Measurements from ENCODE around the gene LRMDA.
"Not testable (repeated sequence)": the region's sequence is repeated elsewhere in the genome, so short reads cannot be mapped to it uniquely, and the experiment has no call there.

The LRMDA gene

GRCh38 chr10:75592791-75593643 is 161.6 kb downstream of the LRMDA start:
- no peak for DNase-seq

- DNase-seq = no peak
These were observed 162.5 kb downstream of the LRMDA start for GRCh38 chr10:75593692-75594556.

DNA sequence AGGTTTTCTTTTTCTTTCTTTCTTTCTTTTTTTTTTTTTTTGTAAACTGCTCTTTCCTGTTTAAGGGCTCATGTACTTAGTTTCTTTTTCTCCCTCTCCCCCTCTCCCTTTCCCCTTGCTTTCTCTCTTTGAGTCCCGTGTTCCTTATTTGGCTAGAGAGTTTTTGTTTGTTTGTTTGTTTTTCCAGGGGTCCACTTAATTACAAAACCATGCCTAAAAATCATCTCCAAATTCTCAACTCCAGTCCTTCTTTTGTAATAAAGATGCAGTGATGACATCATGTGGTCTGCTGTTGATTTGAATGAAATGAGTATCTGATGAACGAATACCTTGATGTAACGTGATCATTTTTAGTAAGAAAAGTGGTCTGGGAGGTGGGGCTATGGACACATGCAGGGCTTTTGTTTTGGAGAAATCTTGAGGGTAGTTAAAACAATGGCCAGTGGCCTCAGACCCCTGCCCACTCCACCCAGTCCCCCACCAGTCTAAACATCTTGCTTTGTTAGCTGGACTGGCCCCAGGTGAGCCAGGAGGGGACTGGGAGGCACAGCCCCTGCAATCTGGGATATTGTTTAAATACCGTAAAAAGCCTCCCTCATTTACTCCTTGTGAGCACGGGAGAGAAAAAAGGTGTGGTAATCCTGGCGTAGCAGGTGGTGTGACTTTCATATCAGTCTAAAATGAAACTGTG is 165.7 kb downstream of the LRMDA start:
- no peak for DNase-seq

DNA sequence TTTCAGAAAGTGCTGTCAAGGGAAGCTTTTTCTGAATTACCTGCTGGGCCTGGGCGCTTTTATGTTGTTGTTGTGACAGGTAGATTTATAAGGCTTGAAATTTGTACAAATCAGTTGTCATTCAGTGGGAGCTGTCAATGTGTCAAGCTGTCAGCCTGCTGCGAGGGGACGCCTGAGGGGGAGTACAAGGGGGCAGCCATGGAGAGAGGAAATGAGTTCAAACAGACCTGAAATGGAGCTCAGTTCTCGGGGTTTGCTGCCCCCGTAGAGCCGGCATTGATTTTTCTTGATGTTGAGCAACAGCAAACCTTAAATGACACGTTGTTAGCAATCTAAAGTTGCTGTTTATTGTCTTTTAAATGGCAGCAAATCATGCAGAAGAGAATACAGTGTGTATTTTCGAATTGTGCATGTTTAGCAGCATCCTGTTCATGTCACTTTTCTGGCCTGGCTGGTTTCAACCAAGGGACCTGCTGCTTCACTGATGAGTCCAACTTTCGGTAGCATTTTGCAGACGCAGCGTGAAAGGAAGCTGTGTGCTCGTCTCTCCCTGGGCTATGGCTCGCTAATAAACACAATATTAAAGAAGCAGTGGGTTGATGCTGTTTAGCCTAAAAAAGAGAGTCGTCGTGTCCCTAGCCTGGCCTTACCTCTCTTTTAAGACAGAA is 166.5 kb downstream of the LRMDA start:
- DNase-seq = no peak

DNA sequence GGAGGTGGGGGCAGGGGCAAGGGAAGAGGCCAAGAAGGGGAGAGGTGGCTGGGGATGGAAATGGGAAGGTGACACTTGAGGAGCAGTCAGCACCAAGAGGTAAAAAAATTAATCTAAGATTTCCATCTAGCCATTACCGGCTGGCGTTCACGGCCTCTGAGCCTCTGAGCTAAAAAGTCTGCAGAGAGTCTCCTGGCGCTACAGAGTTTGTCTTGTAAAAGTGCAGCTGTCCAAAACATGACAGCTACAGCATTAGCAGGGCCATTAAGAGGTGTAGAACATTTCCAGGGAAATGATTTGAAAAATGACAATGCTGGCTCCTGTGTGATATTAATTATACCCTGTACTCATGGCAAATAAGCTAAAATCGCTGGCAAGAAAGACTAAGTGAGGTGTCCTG is 167.6 kb downstream of the LRMDA start:
- DNase-seq = no peak

- DNase-seq = no peak
These were observed 168.6 kb downstream of the LRMDA start for GRCh38 chr10:75599875-75600648.

DNA sequence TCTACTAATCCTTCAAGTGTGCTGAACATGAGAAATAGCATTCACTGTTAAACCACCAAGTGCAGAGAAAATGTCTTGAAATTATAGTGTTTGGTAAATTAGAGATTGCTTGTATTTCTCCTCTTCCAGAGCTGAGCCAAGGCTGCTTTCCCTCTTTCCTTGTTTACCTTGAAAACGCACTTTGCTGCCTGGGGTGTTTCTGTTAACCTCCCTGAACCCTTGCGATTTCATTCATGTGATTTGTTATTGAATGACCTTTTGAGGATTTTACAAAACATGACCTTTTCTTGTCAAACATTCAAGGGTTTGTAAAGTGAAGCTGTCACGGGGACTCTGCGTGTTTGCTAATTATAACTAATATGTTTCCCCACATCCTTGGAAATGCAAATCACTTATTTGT is 169.4 kb downstream of the LRMDA start:
- DNase-seq = no peak

GRCh38 chr10:75602341-75602740 is 170.9 kb downstream of the LRMDA start:
- DNase-seq = no peak

DNA sequence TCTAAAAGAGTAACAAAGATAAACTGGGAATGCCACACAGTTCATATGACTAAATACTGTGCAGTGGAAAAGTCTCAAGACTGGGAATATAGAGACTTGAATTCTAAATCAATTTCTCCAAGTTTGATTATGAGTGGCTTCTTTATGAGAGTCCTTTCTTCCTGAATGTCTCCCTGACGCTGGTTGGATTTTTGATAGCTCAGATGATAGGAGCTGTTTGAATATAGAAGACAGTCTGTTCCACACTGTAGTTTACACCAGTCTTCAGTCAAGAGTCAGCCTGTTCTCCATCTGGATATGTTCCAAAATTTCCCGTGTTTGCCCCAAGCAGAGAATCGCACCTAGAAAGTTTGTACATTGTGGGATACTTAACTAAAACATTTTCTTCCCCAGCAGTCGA is 173.7 kb downstream of the LRMDA start:
- DNase-seq = no peak

- DNase-seq = not testable (repeated sequence)
These were observed 174.4 kb downstream of the LRMDA start for GRCh38 chr10:75605795-75606194.

- DNase-seq = no peak
These were observed 174.9 kb downstream of the LRMDA start for GRCh38 chr10:75606203-75606779.

- no peak for DNase-seq
These were observed 176.2 kb downstream of the LRMDA start for GRCh38 chr10:75607576-75607975.

- DNase-seq = no peak
These were observed 178.8 kb downstream of the LRMDA start for GRCh38 chr10:75610183-75610582.

- peak; percentile 63 for DNase-seq
These were observed 180.0 kb downstream of the LRMDA start for GRCh38 chr10:75611172-75611992.

DNA sequence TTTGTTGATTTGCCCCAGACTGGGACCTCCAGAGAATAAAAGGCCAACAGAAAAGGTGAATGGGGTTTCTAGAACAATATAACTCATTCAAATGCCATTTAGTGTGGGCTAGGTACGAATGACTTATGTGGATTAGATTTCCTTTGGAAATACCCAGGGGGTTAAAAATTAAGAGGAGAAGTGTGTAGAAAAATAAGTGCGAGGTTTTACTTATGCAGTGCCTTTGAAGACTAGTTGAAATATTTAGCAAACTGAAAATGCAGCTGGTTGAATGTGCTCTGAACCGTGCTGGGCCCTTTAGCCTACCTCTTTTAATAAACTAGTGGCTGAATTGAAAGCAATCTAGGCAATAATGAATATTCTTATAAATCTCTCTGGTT is 180.6 kb downstream of the LRMDA start:
- no peak for DNase-seq

DNA sequence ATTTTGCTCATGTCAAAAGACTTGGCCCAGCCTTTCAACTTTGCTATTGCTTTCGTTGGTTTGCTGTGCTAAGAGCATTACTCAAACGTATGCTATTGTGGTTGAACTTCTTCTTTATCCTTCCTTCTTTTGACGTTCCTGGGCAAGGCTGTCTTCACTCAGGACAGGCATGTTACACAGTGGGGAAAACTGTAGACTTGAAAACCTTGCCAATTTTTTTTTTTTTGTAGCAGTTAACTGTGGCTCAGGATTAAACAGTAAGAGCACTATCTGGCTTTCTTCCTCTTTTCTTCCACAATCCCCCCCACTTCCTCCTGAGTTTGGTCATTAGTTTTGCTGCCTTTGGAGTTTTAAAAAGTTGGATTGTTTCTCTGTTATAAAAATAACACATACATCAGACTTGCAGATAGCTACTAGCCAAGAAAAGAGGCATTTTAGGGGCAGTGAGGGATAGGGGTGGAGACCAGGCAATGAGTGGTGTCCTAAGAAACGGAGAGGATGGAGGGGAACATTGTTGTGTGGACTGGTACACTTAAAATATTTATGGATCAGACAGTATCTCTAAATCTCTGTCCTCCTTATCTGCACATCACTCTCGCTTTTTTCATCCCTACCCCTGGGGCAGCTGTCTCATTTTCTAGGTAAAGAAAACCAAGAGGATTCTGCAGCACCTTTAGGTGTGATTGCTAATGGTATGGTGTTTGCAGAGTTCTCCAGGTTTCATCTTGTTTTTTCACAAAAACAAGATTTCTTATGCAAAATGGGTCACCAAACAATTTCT is 181.7 kb downstream of the LRMDA start:
- DNase-seq = peak; percentile 83

DNA sequence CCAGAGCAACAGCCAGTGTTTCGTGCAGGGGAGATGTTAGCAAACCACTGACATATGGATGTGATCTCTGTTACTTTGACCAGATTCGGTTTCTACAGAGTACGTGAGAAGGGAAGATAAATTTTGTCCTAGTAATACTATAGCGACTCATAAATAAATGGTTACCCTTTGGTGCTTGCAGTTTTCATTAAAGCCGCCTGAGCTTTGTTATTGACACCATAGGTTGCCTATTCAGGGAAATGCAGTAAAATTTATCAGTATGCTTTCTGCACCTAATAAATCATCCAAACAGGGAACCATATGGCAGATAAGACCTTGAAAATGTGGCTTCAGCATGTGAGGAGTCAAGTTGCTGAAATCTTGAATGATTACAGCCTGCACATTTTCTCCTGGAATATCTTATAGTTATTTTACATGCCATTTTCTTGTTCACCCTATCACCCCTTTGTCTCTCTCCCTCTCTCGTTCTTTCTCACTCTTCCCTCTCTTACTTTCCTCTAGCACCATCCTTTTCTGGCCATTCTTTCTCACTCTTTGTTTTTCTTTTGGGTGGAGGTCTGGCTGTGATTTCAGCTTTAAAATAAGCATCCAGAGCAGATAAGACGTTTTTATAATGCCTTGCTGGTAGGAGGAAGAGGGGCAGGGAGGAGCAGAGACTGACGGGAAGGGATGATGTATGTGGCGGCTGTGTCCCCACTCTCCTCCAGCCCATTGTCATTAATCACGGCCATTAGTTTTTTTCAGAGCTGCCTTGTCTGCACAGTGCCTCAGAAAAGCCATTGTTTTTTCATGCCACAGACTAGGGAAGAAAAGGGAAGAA is 182.5 kb downstream of the LRMDA start:
- DNase-seq = peak; percentile 27

GRCh38 chr10:75616076-75616475 is 184.7 kb downstream of the LRMDA start:
- no peak for DNase-seq

All from hematopoietic multipotent progenitor cell treated with erythropoietin and hydrocortisone succinate and interleukin-3 and kit ligand, for 4 days (in vitro differentiated cells).